Activated CD4-positive, alpha-beta memory T cell treated with anti-CD3 and anti-CD28 coated beads for 36 hours (primary cell): ENCODE measurements around the gene BFSP1. TPM values are rescaled to one million over a fixed set of nuclear protein-coding genes. Genes with fewer than 3 reads are reported as not detected.

Source experiments
- CTCF ChIA-PET: fragments of 350-600 bp; sonication (Branson Sonifier 250); formaldehyde crosslinking; loops from one replicate; lab custom pipeline; 2021; ENCODE audit warnings: antibody characterized with exemption, inconsistent platforms; lab: Charles Lee
- POLR2A ChIA-PET: fragments of 350-600 bp; sonication (Branson Sonifier 250); formaldehyde crosslinking; loops from one replicate; lab custom pipeline; 2021; ENCODE audit warnings: antibody characterized with exemption; lab: Charles Lee
- DNase-seq: peaks from one replicate; pipeline ENCODE4 v3.0.0-alpha.2; 2020
- H3K27ac Mint-ChIP-seq: one replicate; pipeline ENCODE4 v1.8.0; 2021; ENCODE audit warnings: mixed read lengths
- H3K27me3 Mint-ChIP-seq: one replicate; pipeline ENCODE4 v1.8.0; 2021; ENCODE audit warnings: mixed read lengths
- H3K36me3 Mint-ChIP-seq: one replicate; pipeline ENCODE4 v1.8.0; 2021; ENCODE audit warnings: mixed read lengths
- H3K4me1 Mint-ChIP-seq: one replicate; pipeline ENCODE4 v1.8.0; 2021; ENCODE audit warnings: low read depth, mixed read lengths
- H3K4me3 Mint-ChIP-seq: one replicate; pipeline ENCODE4 v1.8.0; 2021; ENCODE audit warnings: mild to moderate bottlenecking, mixed read lengths
- H3K9me3 Mint-ChIP-seq: one replicate; pipeline ENCODE4 v1.8.0; 2021; ENCODE audit warnings: mixed read lengths
- intact Hi-C: fragments of 100-400 bp; cut with micrococcal nuclease; formaldehyde crosslinking; loops from one replicate; pipeline ENCODE4 v1.15.1; 2023
- total RNA-seq, 2 experiments: library from RNA; stranded (reverse); gene quantifications; one replicate each; pipeline ENCODE4 v1.2.3, GENCODE V29; 2021

The BFSP1 gene
- total RNA-seq, 2 experiments from 2014 or later = 0.34 to 0.36 TPM

- no peaks in the 10 kb centered on the region for H3K4me1 Mint-ChIP-seq
- POLR2A ChIA-PET = no interaction called here
- DNase-seq = no peak
- intact Hi-C loops = no loop called here
- no peak overlapping the region for H3K27ac Mint-ChIP-seq
- CTCF ChIA-PET = no interaction called here
- no peaks in the 10 kb centered on the region for H3K27me3 Mint-ChIP-seq
- no peaks in the 10 kb centered on the region for H3K9me3 Mint-ChIP-seq
- H3K36me3 Mint-ChIP-seq = no peaks in the 10 kb centered on the region
- no peak overlapping the region for H3K4me3 Mint-ChIP-seq
These were observed 35.4 kb downstream of the BFSP1 start for GRCh38 chr20:17495826-17496225.

- Mint-ChIP-seq H3K9me3 (no peaks in the 10 kb centered on the region), H3K4me3 (no peak overlapping the region), H3K27ac (no peak overlapping the region), H3K36me3 (no peaks in the 10 kb centered on the region), H3K4me1 (no peaks in the 10 kb centered on the region), H3K27me3 (no peaks in the 10 kb centered on the region)
- CTCF ChIA-PET = no interaction called here
- intact Hi-C loops = no loop called here
- POLR2A ChIA-PET = no interaction called here
- no peak for DNase-seq
These were observed 37.0 kb downstream of the BFSP1 start for GRCh38 chr20:17494201-17494600.

- POLR2A ChIA-PET = no interaction called here
- H3K27ac Mint-ChIP-seq = no peak overlapping the region
- no peaks in the 10 kb centered on the region for H3K27me3 Mint-ChIP-seq
- H3K36me3 Mint-ChIP-seq = no peaks in the 10 kb centered on the region
- CTCF ChIA-PET = no interaction called here
- no peak overlapping the region for H3K4me3 Mint-ChIP-seq
- no peaks in the 10 kb centered on the region for H3K9me3 Mint-ChIP-seq
- no peaks in the 10 kb centered on the region for H3K4me1 Mint-ChIP-seq
- DNase-seq = no peak
- intact Hi-C loops = no loop called here
These were observed 38.0 kb downstream of the BFSP1 start for GRCh38 chr20:17493173-17493572.

DNA sequence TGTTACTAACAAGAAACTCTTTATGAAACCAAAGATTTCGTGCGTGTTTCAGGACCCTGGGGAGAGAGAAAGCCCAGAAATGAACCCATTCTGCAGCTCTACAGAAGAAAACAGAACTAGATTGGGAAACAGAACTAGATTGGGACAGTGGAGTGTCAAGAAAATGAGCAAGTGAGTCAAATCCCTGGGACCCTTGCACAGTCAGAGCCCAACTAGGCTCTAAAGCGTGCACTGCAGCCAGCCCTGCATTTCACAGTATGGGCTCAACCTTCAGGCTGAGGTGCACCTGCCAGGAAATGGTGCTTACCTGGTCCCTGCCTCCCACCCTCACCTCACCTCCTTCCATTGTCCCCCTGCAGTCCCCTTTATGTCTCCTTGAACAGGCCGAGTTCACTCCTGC, 39.7 kb downstream of the BFSP1 start:
- CTCF ChIA-PET = interaction anchor here (0.6 kb wide), 2 partner anchors 20 to 204 kb away, joined by 3 read pairs; no protein-coding TSS in a partner anchor
- Mint-ChIP-seq H3K4me3 (no peak overlapping the region), H3K4me1 (no peaks in the 10 kb centered on the region), H3K27ac (no peak overlapping the region), H3K36me3 (no peaks in the 10 kb centered on the region), H3K9me3 (no peaks in the 10 kb centered on the region), H3K27me3 (no peaks in the 10 kb centered on the region)
- POLR2A ChIA-PET = no interaction called here
- DNase-seq = no peak
- intact Hi-C loops = no loop called here

- no peak for DNase-seq
- no peak overlapping the region for H3K27ac Mint-ChIP-seq
- no peaks in the 10 kb centered on the region for H3K4me1 Mint-ChIP-seq
- no peak overlapping the region for H3K4me3 Mint-ChIP-seq
- intact Hi-C loops = no loop called here
- ChIA-PET CTCF (interaction anchor here (0.6 kb wide), 2 partner anchors 20 to 204 kb away, joined by 3 read pairs; no protein-coding TSS in a partner anchor), POLR2A (no interaction called here)
- no peaks in the 10 kb centered on the region for H3K27me3 Mint-ChIP-seq
- H3K9me3 Mint-ChIP-seq = no peaks in the 10 kb centered on the region
- H3K36me3 Mint-ChIP-seq = no peaks in the 10 kb centered on the region
These were observed 40.1 kb downstream of the BFSP1 start for GRCh38 chr20:17491041-17491440.

DNA sequence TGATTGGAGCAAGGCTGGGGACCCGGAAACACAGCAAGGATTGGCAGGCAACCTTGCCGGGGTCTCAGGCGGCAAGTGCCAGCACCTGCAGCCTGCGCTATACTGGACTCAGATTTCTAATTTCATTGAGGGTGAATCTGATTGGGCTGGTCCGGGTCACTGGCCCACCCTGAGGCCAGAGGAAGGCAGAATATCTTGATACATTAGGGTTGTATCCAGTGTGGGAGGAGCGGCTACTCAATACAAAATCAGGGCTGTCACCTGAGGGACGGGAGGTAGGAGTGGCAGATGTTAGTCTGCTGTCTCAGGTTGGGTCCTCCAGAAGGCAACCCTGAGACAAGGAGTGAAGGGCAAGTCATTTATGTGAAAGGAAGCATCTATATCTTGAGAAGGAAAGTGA, 40.7 kb downstream of the BFSP1 start:
- Mint-ChIP-seq H3K4me1 (no peaks in the 10 kb centered on the region), H3K9me3 (no peaks in the 10 kb centered on the region)
- POLR2A ChIA-PET = no interaction called here

GRCh38 chr20:17488916-17489600, 42.1 kb downstream of the BFSP1 start:
- ChIA-PET POLR2A (no interaction called here), CTCF (no interaction called here)
- no peak for DNase-seq
- no peaks in the 10 kb centered on the region for H3K36me3 Mint-ChIP-seq
- no peaks in the 10 kb centered on the region for H3K4me1 Mint-ChIP-seq
- H3K9me3 Mint-ChIP-seq = no peaks in the 10 kb centered on the region
- H3K27me3 Mint-ChIP-seq = no peaks in the 10 kb centered on the region
- intact Hi-C loops = no loop called here
- H3K27ac Mint-ChIP-seq = no peak overlapping the region
- H3K4me3 Mint-ChIP-seq = no peak overlapping the region

More for the DNA sequence above, 40.7 kb downstream of the BFSP1 start:
- CTCF ChIA-PET = no interaction called here
- Mint-ChIP-seq H3K27ac (no peak overlapping the region), H3K36me3 (no peaks in the 10 kb centered on the region), H3K4me3 (no peak overlapping the region), H3K27me3 (no peaks in the 10 kb centered on the region)
- intact Hi-C loops = no loop called here
- DNase-seq = no peak

DNA sequence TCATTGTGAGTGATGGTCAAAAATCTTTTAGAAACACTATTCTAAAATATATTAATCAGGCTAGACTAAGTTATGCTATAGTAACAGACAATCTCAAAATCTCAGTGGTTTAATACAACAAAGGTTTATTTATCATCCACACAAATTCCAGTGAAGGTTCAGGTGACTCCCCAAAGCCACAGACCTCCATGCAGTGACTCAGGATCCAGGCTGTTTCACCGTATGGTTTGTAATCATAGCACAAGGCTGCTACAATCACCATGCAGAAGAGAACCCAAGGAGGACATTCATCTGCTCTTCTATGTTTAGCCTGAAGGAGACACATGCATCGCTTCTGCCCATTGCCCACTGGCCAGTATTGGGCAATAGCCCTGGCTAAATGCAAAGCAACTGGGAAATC, 46.2 kb downstream of the BFSP1 start:
- Mint-ChIP-seq H3K36me3 (no peaks in the 10 kb centered on the region), H3K27ac (no peak overlapping the region), H3K4me1 (no peaks in the 10 kb centered on the region), H3K9me3 (no peaks in the 10 kb centered on the region), H3K4me3 (no peak overlapping the region), H3K27me3 (peaks cover 5% of the 10 kb centered on the region)
- no peak for DNase-seq
- intact Hi-C loops = no loop called here
- CTCF ChIA-PET = no interaction called here
- POLR2A ChIA-PET = no interaction called here

DNA sequence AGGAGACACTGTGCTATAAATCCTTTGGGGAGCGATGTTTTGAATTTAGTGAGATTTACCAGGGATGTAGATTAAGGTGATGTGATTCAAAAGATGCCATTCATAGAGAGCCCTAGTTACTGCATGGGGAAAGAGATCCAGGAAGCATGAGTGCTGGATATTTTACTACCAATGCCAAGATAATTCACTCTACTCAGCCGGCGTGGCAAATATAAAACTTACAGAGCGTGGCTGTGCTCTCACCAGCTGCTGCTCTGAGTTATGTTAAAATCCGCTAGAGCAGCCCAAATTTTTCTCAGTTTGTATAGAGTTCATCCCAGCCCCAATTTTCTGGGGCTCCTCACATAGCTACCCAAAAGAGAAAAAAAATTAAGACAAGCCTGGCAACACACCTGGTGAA, 48.6 kb downstream of the BFSP1 start:
- Mint-ChIP-seq H3K36me3 (no peaks in the 10 kb centered on the region), H3K4me1 (no peaks in the 10 kb centered on the region), H3K4me3 (no peak overlapping the region), H3K27ac (no peak overlapping the region), H3K9me3 (no peaks in the 10 kb centered on the region), H3K27me3 (peaks cover 5% of the 10 kb centered on the region)
- CTCF ChIA-PET = no interaction called here
- DNase-seq = no peak
- intact Hi-C loops = no loop called here
- POLR2A ChIA-PET = no interaction called here

DNA sequence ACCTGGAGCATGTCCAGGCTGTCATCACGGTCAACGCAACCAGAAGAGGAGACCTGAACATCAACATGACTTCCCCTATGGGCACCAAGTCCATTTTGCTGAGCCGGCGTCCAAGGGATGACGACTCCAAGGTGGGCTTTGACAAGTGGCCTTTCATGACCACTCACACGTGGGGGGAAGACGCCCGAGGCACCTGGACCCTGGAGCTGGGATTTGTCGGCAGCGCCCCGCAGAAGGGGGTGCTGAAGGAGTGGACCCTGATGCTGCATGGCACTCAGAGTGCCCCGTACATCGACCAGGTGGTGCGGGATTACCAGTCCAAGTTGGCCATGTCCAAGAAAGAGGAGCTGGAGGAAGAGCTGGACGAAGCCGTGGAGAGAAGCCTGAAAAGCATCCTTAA, 49.5 kb downstream of the BFSP1 start:
- no peak for DNase-seq
- ChIA-PET POLR2A (no interaction called here), CTCF (no interaction called here)
- no peak overlapping the region for H3K4me3 Mint-ChIP-seq
- no peaks in the 10 kb centered on the region for H3K4me1 Mint-ChIP-seq
- H3K27me3 Mint-ChIP-seq = peaks cover 5% of the 10 kb centered on the region
- H3K36me3 Mint-ChIP-seq = no peaks in the 10 kb centered on the region
- H3K9me3 Mint-ChIP-seq = no peaks in the 10 kb centered on the region
- intact Hi-C loops = no loop called here
- no peak overlapping the region for H3K27ac Mint-ChIP-seq

DNA sequence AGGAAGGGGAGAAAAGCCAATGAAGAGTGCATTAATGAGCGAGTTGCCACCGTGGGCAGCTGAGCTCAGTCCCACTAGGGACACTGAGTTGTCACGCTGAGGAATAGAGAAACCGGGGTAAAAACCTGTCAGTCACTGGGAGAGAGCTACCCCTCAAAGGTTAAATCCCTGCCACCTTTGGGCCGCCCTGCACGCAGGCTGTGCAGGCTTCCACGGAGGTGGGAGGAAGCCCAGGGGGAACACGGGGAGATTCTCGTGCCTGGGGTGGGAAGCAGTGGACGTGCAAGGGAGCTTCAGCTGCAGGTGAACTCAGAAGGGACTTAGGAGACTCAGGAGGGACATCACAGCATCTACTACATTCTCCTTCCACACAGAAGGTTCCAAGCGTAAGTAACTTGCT, 50.5 kb downstream of the BFSP1 start:
- Mint-ChIP-seq H3K36me3 (no peaks in the 10 kb centered on the region), H3K27ac (no peak overlapping the region), H3K4me1 (no peaks in the 10 kb centered on the region), H3K9me3 (no peaks in the 10 kb centered on the region), H3K27me3 (peaks cover 5% of the 10 kb centered on the region), H3K4me3 (no peak overlapping the region)
- POLR2A ChIA-PET = no interaction called here
- CTCF ChIA-PET = no interaction called here
- no peak for DNase-seq
- intact Hi-C loops = no loop called here

GRCh38 chr20:17479063-17479657, 52.0 kb downstream of the BFSP1 start:
- no peaks in the 10 kb centered on the region for H3K9me3 Mint-ChIP-seq
- no peaks in the 10 kb centered on the region for H3K36me3 Mint-ChIP-seq
- intact Hi-C loops = no loop called here
- H3K27ac Mint-ChIP-seq = no peak overlapping the region
- H3K4me3 Mint-ChIP-seq = no peak overlapping the region
- H3K27me3 Mint-ChIP-seq = peaks cover 6% of the 10 kb centered on the region
- H3K4me1 Mint-ChIP-seq = no peaks in the 10 kb centered on the region
- ChIA-PET CTCF (interaction anchor here (0.6 kb wide), 1 partner anchor 7 kb away, joined by 3 read pairs; no protein-coding TSS in a partner anchor), POLR2A (no interaction called here)
- DNase-seq = no peak

- H3K27ac Mint-ChIP-seq = no peak overlapping the region
- DNase-seq = no peak
- no peaks in the 10 kb centered on the region for H3K9me3 Mint-ChIP-seq
- H3K4me3 Mint-ChIP-seq = no peak overlapping the region
- intact Hi-C loops = no loop called here
- POLR2A ChIA-PET = no interaction called here
- H3K27me3 Mint-ChIP-seq = peaks cover 1% of the 10 kb centered on the region
- no peaks in the 10 kb centered on the region for H3K36me3 Mint-ChIP-seq
- no peaks in the 10 kb centered on the region for H3K4me1 Mint-ChIP-seq
- CTCF ChIA-PET = no interaction called here
These were observed 57.5 kb downstream of the BFSP1 start for GRCh38 chr20:17473659-17474058.
